Natural killer cell (primary cell): ENCODE results near the gene IL9. TPM values are rescaled to one million over a fixed set of nuclear protein-coding genes. Genes with fewer than 3 reads are reported as not detected.

Source experiments
- ATAC-seq, 3 donors: fragments of 150-1000 bp in 2 of 3; fragments of 200-7000 bp in 1 of 3; cut with Tn5 transposase; 1 replicate in 1 of 3; 2 replicates in 2 of 3; pipeline ENCODE4 v1.10.0; 2021; ENCODE audit warnings: mild to moderate bottlenecking in 2 of 3, moderate library complexity in 2 of 3
- DNase-seq, 2 donors: peaks; one replicate each; pipeline versions ENCODE4 v3.0.0 to v3.0.0-alpha.2; 2013 to 2021; ENCODE audit warnings: mixed read lengths in 1 of 2
- H3K27ac ChIP-seq: one replicate; pipeline ENCODE4 v1.5.1; 2013; ENCODE audit warnings: mild to moderate bottlenecking, low read length
- H3K27me3 ChIP-seq: one replicate; pipeline ENCODE4 v1.6.1; 2013; ENCODE audit warnings: low read length; ENCODE audit not compliant: control insufficient read depth, insufficient read depth
- H3K36me3 ChIP-seq: one replicate; pipeline ENCODE4 v1.6.1; 2013; ENCODE audit warnings: low read length; ENCODE audit not compliant: control insufficient read depth, insufficient read depth
- H3K4me1 ChIP-seq: one replicate; pipeline ENCODE4 v1.6.1; 2013; ENCODE audit warnings: low read length; ENCODE audit not compliant: control insufficient read depth, insufficient read depth
- H3K4me3 ChIP-seq: one replicate; pipeline ENCODE4 v1.5.1; 2013; ENCODE audit warnings: low read length
- H3K9me3 ChIP-seq: one replicate; pipeline ENCODE4 v1.6.1; 2013; ENCODE audit warnings: low read length; ENCODE audit not compliant: control insufficient read depth, insufficient read depth
- H3K27ac Mint-ChIP-seq, 2 donors: one replicate each; pipeline ENCODE4 v1.8.0; 2022; ENCODE audit warnings: mild to moderate bottlenecking in 2 of 2, mixed read lengths in 2 of 2, moderate library complexity in 1 of 2
- H3K27me3 Mint-ChIP-seq, 2 donors: one replicate each; pipeline ENCODE4 v1.8.0; 2022; ENCODE audit warnings: low read depth in 2 of 2, mixed read lengths in 2 of 2
- H3K36me3 Mint-ChIP-seq: one replicate; pipeline ENCODE4 v1.8.0; 2022; ENCODE audit warnings: mixed read lengths
- H3K4me1 Mint-ChIP-seq, 2 donors: one replicate each; pipeline ENCODE4 v1.8.0; 2022; ENCODE audit warnings: mixed read lengths in 2 of 2
- H3K4me3 Mint-ChIP-seq: one replicate; pipeline ENCODE4 v1.8.0; 2022; ENCODE audit warnings: mild to moderate bottlenecking, moderate library complexity, mixed read lengths
- H3K9me3 Mint-ChIP-seq, 2 donors: one replicate each; pipeline ENCODE4 v1.8.0; 2022; ENCODE audit warnings: mixed read lengths in 2 of 2
- WGBS: methylation state at CpG from one replicate; pipeline ENCODE4 v1.1.7; 2013; ENCODE audit warnings: missing lambda C conversion rate; ENCODE audit not compliant: insufficient coverage; 5-methylcytosine and 5-hydroxymethylcytosine counted together
- intact Hi-C: fragments of 100-400 bp; cut with micrococcal nuclease; formaldehyde crosslinking; loops from one replicate; pipeline ENCODE4 v1.14.2; 2022
- total RNA-seq, 4 donors: library from RNA; stranded (reverse); fragments of 120-200 nt in 1 of 4; gene quantifications; one replicate each; pipeline versions ENCODE4 v1.2.3 to v1.2.4, GENCODE V29; 2013 to 2022
- TF ChIP-seq, protein P1 (sequence below): fragments of 200-600 bp; IDR thresholded peaks from one replicate; pipeline ENCODE4 v1.8.0; 2022; ENCODE audit warnings: antibody characterized with exemption

The IL9 gene
- total RNA-seq, 3 donors from 2014 or later (not counting 1 experiment from before 2014, with no cell fraction given): not detected

DNA sequence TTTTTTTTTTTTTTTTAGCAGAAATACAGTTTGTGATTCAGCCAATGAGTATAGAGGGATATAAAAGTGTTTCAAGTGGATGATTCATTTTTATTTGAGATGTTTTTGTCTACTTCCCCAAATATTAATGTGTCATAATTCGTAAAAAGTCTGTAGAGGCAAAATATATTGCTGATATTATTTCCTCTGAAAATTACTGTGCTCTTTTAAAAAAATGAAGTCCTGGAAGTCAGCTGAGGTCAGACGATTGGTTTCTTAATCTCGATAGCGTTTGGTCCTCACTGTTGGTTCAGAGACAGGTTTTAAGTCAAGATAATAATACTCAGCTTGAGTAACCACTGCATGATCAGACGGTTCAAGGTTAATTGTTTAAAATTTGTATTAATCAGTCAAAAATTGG is 19.5 kb downstream of the IL9 start:
- Histone ChIP-seq H3K27me3 (peaks cover 2% of the 10 kb centered on the region), H3K27ac (no peak overlapping the region), H3K4me3 (no peak overlapping the region), H3K4me1 (no peaks in the 10 kb centered on the region), H3K9me3 (no peaks in the 10 kb centered on the region), H3K36me3 (no peaks in the 10 kb centered on the region)
- TF ChIP-seq, protein P1, sequence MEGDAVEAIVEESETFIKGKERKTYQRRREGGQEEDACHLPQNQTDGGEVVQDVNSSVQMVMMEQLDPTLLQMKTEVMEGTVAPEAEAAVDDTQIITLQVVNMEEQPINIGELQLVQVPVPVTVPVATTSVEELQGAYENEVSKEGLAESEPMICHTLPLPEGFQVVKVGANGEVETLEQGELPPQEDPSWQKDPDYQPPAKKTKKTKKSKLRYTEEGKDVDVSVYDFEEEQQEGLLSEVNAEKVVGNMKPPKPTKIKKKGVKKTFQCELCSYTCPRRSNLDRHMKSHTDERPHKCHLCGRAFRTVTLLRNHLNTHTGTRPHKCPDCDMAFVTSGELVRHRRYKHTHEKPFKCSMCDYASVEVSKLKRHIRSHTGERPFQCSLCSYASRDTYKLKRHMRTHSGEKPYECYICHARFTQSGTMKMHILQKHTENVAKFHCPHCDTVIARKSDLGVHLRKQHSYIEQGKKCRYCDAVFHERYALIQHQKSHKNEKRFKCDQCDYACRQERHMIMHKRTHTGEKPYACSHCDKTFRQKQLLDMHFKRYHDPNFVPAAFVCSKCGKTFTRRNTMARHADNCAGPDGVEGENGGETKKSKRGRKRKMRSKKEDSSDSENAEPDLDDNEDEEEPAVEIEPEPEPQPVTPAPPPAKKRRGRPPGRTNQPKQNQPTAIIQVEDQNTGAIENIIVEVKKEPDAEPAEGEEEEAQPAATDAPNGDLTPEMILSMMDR: no peak
- intact Hi-C loops: no loop called here
- no peaks in the 10 kb centered on the region for H3K4me1 Mint-ChIP-seq
- 80% methylated on average over 4 of the region's 5 CpGs for WGBS
- H3K9me3 Mint-ChIP-seq: no peaks in the 10 kb centered on the region
- DNase-seq: no peak
- H3K27me3 Mint-ChIP-seq: peaks cover 17 to 21% of the 10 kb centered on the region in 2 donors
- H3K4me3 Mint-ChIP-seq: no peak overlapping the region
- no peak for ATAC-seq
- no peaks in the 10 kb centered on the region for H3K36me3 Mint-ChIP-seq
- H3K27ac Mint-ChIP-seq: no peak overlapping the region

DNA sequence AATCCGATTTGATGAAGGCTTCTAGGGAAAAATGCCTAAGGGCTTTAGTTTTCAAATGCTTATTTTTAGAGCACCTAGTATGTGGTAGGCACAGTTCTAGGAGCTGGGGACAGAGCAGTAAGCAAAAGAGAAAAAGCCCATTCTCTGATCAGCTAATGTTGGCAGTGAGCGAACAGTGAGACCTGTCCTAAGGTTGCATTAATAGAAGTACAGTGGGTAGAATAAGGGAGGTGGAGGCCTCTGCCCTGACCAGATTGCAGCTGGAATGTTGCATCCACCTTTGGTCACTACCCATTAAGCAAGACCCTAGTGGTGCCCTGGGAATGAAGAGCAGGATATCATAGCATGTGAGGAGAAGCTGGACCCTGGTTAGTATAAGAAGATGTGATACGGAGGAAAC is 20.1 kb downstream of the IL9 start:
- 88% methylated on average over 2 of the region's 3 CpGs for WGBS
- H3K27ac Mint-ChIP-seq: no peak overlapping the region
- H3K9me3 ChIP-seq: no peaks in the 10 kb centered on the region
- no peaks in the 10 kb centered on the region for H3K4me1 ChIP-seq
- H3K4me3 ChIP-seq: no peak overlapping the region
- no peaks in the 10 kb centered on the region for H3K9me3 Mint-ChIP-seq
- DNase-seq: no peak
- H3K36me3 Mint-ChIP-seq: no peaks in the 10 kb centered on the region
- TF ChIP-seq, protein P1: no peak
- no peak for ATAC-seq
- H3K36me3 ChIP-seq: no peaks in the 10 kb centered on the region
- no peak overlapping the region for H3K27ac ChIP-seq
- peaks cover 14 to 21% of the 10 kb centered on the region in 2 donors for H3K27me3 Mint-ChIP-seq
- H3K4me1 Mint-ChIP-seq: no peaks in the 10 kb centered on the region
- H3K4me3 Mint-ChIP-seq: no peak overlapping the region
- intact Hi-C loops: no loop called here
- H3K27me3 ChIP-seq: no peaks in the 10 kb centered on the region

DNA sequence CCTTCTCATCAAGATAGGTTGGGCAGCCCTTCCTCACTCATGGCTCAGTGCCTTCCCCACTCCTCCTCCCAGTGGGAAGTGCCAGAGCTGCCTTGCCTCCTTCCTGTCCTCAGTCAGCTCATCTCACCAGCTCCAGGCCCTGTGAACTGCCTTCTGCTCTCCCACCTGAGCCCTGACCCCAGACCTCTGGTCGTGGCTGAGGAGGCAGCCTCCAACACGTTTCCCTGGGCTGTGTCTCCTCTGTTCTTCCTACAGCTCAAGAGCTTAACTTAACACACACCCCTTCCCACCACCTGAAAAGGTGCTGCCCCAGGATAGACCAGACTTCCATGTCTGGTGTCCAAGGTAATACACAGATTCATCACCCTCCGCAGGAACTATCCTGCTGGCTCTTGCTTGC is 21.2 kb downstream of the IL9 start:
- no peak overlapping the region for H3K4me3 ChIP-seq
- Mint-ChIP-seq H3K4me3 (no peak overlapping the region), H3K27ac (no peak overlapping the region), H3K9me3 (no peaks in the 10 kb centered on the region), H3K27me3 (peaks cover 10 to 21% of the 10 kb centered on the region in 2 donors), H3K4me1 (no peaks in the 10 kb centered on the region), H3K36me3 (no peaks in the 10 kb centered on the region)
- H3K27ac ChIP-seq: no peak overlapping the region
- TF ChIP-seq, protein P1: no peak
- no peaks in the 10 kb centered on the region for H3K36me3 ChIP-seq
- DNase-seq: no peak
- intact Hi-C loops: no loop called here
- no peaks in the 10 kb centered on the region for H3K4me1 ChIP-seq
- no peaks in the 10 kb centered on the region for H3K27me3 ChIP-seq
- no peaks in the 10 kb centered on the region for H3K9me3 ChIP-seq
- ATAC-seq: no peak
- WGBS: 61% methylated on average over 3 of the region's 3 CpGs

DNA sequence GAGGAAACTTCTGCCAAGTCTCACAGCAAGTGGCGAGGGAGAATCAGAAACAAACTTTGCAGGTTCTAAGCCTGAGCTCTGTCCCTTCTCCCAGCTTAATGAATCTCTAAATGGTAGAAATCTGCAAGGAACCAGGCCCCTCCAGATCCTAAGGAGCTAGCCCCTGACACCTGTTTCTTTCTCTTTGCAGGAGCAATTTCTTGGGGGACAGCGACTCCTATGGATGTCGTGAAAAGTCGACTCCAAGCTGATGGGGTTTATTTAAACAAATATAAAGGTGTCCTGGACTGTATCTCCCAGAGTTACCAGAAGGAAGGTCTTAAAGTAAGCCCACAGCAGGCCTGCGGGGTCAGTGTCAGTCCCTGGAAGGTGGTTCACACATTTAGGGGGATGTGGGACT is 21.8 kb downstream of the IL9 start:
- no peak overlapping the region for H3K4me3 ChIP-seq
- TF ChIP-seq, protein P1: no peak
- no peaks in the 10 kb centered on the region for H3K36me3 Mint-ChIP-seq
- no peaks in the 10 kb centered on the region for H3K4me1 ChIP-seq
- no peak overlapping the region for H3K27ac ChIP-seq
- DNase-seq (no peak), ATAC-seq (no peak)
- H3K27ac Mint-ChIP-seq: no peak overlapping the region
- no peaks in the 10 kb centered on the region for H3K9me3 ChIP-seq
- no peaks in the 10 kb centered on the region for H3K4me1 Mint-ChIP-seq
- no peaks in the 10 kb centered on the region for H3K9me3 Mint-ChIP-seq
- no peaks in the 10 kb centered on the region for H3K36me3 ChIP-seq
- peaks cover 8 to 21% of the 10 kb centered on the region in 2 donors for H3K27me3 Mint-ChIP-seq
- WGBS: 79% methylated on average over 5 of the region's 5 CpGs
- intact Hi-C loops: no loop called here
- H3K4me3 Mint-ChIP-seq: no peak overlapping the region
- H3K27me3 ChIP-seq: no peaks in the 10 kb centered on the region
